GM06990 (cell line): ENCODE measurements around the gene ZFAND6.
"Not testable (repeated sequence)": the region's sequence is repeated elsewhere in the genome, so short reads cannot be mapped to it uniquely, and the experiment has no call there.

Experiments used
- DNase-seq: peaks from one replicate; pipeline ENCODE4 v3.0.0-alpha.2; 2011; ENCODE audit not compliant: insufficient read length; ENCODE audit errors: extremely low read depth
- H3K27me3 ChIP-seq: replicated peaks from 2 replicates; pipeline ENCODE4 v1.6.0; 2011; ENCODE audit warnings: low read length; ENCODE audit not compliant: control insufficient read depth, insufficient read depth
- H3K36me3 ChIP-seq: 2 replicates; pipeline ENCODE4 v1.5.1; 2011; ENCODE audit warnings: low read length; ENCODE audit not compliant: control insufficient read depth, insufficient read depth
- H3K4me3 ChIP-seq: replicated peaks from 2 replicates; pipeline ENCODE4 v1.5.1; 2011; ENCODE audit warnings: low read depth, mild to moderate bottlenecking, control low read depth, low read length
- TF ChIP-seq, protein P1 (sequence below): IDR thresholded peaks from 2 replicates; pipeline ENCODE4 v1.5.1; 2011; ENCODE audit warnings: low read length, control low read depth, mild to moderate bottlenecking, inconsistent platforms; ENCODE audit not compliant: insufficient read depth, poor library complexity, severe bottlenecking

Gene ZFAND6

DNA sequence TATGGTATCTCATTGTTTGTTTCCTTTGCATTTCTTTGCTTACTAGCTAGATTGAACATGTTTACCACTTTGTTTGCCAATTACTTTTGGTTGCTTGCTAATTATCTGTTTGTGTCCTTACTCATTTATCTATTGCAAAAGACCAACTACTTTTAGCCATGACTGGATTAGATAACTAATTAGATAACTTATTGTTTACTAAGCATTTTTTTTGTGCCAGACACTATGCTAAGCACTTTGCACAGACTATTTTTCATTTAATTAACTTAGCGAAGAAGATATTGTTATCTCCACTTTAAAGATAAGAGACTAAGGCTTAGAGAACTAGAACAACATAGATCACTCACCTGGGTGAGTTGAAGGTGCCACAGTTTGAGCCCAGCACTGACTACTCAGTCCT lies 16.9 kb upstream of the ZFAND6 start:
- H3K36me3 ChIP-seq, result no peaks in the 10 kb centered on the region
- TF ChIP-seq, protein P1, sequence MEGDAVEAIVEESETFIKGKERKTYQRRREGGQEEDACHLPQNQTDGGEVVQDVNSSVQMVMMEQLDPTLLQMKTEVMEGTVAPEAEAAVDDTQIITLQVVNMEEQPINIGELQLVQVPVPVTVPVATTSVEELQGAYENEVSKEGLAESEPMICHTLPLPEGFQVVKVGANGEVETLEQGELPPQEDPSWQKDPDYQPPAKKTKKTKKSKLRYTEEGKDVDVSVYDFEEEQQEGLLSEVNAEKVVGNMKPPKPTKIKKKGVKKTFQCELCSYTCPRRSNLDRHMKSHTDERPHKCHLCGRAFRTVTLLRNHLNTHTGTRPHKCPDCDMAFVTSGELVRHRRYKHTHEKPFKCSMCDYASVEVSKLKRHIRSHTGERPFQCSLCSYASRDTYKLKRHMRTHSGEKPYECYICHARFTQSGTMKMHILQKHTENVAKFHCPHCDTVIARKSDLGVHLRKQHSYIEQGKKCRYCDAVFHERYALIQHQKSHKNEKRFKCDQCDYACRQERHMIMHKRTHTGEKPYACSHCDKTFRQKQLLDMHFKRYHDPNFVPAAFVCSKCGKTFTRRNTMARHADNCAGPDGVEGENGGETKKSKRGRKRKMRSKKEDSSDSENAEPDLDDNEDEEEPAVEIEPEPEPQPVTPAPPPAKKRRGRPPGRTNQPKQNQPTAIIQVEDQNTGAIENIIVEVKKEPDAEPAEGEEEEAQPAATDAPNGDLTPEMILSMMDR, result no peak
- H3K27me3 ChIP-seq, result no peaks in the 10 kb centered on the region
- DNase-seq, result no peak
- no peak overlapping the region for H3K4me3 ChIP-seq

DNA sequence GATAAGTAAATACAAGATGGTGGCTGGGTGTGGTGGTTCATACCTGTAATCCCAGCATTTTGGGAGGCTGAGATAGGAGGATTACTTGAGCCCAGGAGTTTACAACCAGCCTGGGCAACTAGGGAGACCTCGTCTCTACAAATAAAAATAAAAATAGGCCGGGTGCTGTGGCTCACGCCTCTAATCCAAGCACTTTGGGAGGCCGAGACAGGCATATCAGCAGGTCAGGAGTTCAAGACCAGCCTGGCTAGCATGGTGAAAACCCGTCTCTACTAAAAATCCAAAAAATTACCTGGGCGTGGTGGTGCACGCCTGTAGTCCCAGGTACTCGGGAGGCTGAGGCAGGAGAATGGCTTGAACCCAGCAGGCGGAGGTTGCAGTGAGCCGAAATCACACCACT lies 14.3 kb upstream of the ZFAND6 start:
- DNase-seq, H3K27me3 ChIP-seq, H3K4me3 ChIP-seq: not testable (repeated sequence)

DNA sequence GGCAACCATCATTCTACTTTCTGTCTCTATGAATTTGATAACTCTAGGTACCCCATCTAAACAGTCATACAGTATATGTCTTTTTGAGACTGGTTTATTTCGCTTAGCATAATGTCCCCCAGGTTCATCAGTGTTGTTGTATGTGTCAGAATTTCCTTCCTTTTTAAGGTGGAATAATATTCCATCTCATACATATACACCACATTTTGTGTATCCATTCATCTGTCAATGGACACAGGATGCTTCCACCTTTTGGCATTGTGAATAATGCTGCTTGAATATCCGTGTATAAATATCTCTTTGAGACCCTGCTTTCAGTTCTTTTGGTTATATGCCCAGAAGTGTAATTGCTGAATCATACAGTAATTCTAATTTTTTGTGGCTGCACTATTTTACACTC lies 10.4 kb upstream of the ZFAND6 start:
- Histone ChIP-seq H3K27me3 (no peaks in the 10 kb centered on the region), H3K4me3 (no peak overlapping the region), H3K36me3 (no peaks in the 10 kb centered on the region)
- no peak for DNase-seq
- TF ChIP-seq, protein P1, result no peak

More for the DNA sequence above, 14.3 kb upstream of the ZFAND6 start:
- not testable (repeated sequence) for H3K36me3 ChIP-seq

DNA sequence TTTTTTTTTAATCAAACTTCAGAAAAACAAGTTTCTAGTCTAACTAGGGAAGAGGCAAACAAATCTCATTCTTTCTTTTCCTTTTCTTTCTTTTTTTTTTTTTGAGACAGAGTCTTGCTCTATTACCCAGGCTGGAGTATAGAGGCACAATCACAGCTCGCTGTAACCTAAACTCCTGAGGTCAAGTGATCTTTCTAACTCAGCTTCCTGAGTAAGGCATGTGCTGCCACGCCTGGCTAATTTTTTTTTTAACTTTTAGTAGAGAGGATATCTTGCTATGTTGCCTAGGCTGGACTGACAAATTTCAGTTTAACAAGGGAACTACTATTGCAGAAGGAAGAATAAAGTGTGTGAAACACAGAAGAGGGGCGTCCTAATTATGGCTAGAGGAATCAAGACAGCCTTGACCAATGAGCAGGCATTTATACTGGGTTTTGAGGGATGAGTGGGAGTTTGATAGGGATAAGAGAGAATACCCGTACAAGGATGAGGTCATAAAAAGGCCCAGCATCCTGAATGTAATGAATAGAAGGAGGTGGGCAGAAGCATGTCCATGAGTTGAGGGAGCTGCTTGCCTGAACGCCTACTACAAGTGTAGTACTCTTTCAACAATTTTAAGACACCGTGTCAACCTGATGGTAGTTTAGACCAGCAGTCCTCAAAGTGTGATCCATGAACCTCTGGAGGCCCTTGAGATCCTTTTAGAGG lies 6.7 kb upstream of the ZFAND6 start:
- Histone ChIP-seq H3K27me3 (no peaks in the 10 kb centered on the region), H3K36me3 (no peaks in the 10 kb centered on the region), H3K4me3 (no peak overlapping the region)
- no peak for DNase-seq
- TF ChIP-seq, protein P1, result peak; percentile 13

DNA sequence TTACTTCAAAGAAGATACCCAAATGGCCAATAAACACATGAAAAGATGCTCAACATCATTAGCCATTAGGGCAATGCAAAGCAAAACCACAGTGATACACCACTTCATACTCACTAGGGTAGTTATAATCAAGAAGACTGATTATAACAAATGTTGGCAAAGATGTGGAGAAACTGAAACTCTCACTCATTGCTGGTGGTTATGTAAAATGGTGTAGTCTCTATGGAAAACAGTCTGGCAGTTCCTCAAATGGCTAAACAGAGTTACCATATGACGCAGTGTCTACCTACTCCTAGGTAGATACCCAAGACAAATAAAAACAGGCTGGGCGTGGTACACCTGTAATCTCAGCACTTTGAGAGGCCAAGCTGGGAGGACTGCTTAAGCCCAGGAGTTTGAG lies 3.5 kb upstream of the ZFAND6 start:
- TF ChIP-seq, protein P1, result no peak
- no peak for DNase-seq

DNA sequence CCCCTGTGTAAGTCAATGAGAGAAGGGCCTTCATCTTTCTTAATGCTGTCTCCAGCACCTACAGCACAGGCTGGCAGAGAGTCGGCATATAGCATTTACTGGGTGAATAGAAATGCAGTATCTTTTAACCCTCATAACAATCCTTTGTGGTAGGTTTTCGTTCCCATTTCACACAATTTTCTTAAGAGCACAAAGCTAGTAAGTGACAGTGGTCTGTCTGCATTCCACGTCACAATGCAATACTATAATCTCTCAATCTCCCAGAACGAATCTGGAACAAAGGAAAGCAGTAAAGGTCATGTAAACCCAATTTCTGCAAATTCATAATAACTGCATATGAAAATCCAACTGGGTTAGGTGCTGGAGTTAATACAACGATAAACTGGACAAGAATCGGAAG lies 1.4 kb upstream of the ZFAND6 start:
- H3K4me3 ChIP-seq, result no peak overlapping the region
- no peak for DNase-seq
- H3K27me3 ChIP-seq, result no peaks in the 10 kb centered on the region
- TF ChIP-seq, protein P1, result no peak
- H3K36me3 ChIP-seq, result no peaks in the 10 kb centered on the region

More for the DNA sequence above, 3.5 kb upstream of the ZFAND6 start:
- no peaks in the 10 kb centered on the region for H3K27me3 ChIP-seq
- H3K4me3 ChIP-seq, result no peak overlapping the region
- H3K36me3 ChIP-seq, result no peaks in the 10 kb centered on the region
